ENCODE measurements around the gene SLC49A3. TPM values are rescaled to one million over a fixed set of nuclear protein-coding genes. Genes with fewer than 3 reads are reported as not detected.

The SLC49A3 gene
- total and polyA plus RNA-seq, 2 experiments from 2014 or later: 5.2 to 12.5 TPM

- no peak for DNase-seq
- H3K27ac ChIP-seq: no peak overlapping the region
- peaks cover 43% of the 10 kb centered on the region for H3K79me2 ChIP-seq (ENCODE audit: insufficient read depth)
- H3K4me2 ChIP-seq (ENCODE audit: unreplicated experiment): peak overlapping the region; percentile 81
- no peaks in the 10 kb centered on the region for H3K9me3 ChIP-seq (ENCODE audit: low read depth)
- H3K4me3 ChIP-seq: peak overlapping the region; percentile 78
- 0 out of 2 replicates have a peak, but pooled peaks cover 4% of the 10 kb centered on the region for H3F3A ChIP-seq (ENCODE audit: insufficient read depth)
- TF ChIP-seq EZH2 (IDR thresholded peaks at IDR 0.05; ENCODE audit: insufficient read depth, poor library complexity, severe bottlenecking) (no peak), EZH2phosphoT487 (IDR thresholded peaks at IDR 0.05; ENCODE audit: insufficient read depth, low read depth) (no peak)
- peaks cover 3% of the 10 kb centered on the region; the same call in 1 of the 2 replicates for H4K20me1 ChIP-seq (ENCODE audit: insufficient read depth)
- peak overlapping the region; percentile 85 for H2AFZ ChIP-seq
- WGBS, 2 experiments (ENCODE audit: low coverage in 1 of 2, low lambda C conversion rate in 2 of 2, missing lambda C conversion rate in 2 of 2): 96% methylated on average over 1 of the region's 1 CpG; no CpG with 5 or more reads in 1 of the 2 experiments
- no peaks in the 10 kb centered on the region for H3K36me3 ChIP-seq (ENCODE audit: low read depth)
- H3K9ac ChIP-seq: peak overlapping the region; percentile 99
- no peaks in the 10 kb centered on the region for H3K27me3 ChIP-seq (replicated peaks; ENCODE audit: insufficient read depth)
- no peaks in the 10 kb centered on the region for H3K9me2 ChIP-seq (ENCODE audit: insufficient read depth)
- peaks cover 7% of the 10 kb centered on the region; the same call in 1 of the 2 replicates for H3K4me1 ChIP-seq (ENCODE audit: insufficient read depth)
- in situ Hi-C loops (cut with MboI): no loop called here
Measured at GRCh38 chr4:704971-705277, 16.0 kb upstream of the SLC49A3 start.

- Histone ChIP-seq H3K9me3 (ENCODE audit: low read depth) (no peaks in the 10 kb centered on the region), H4K20me1 (ENCODE audit: insufficient read depth) (peaks cover 2% of the 10 kb centered on the region; the same call in 1 of the 2 replicates), H3F3A (ENCODE audit: insufficient read depth) (0 out of 2 replicates have a peak, but pooled peaks cover 3% of the 10 kb centered on the region), H3K4me2 (ENCODE audit: unreplicated experiment) (no peak overlapping the region), H3K36me3 (ENCODE audit: low read depth) (no peaks in the 10 kb centered on the region), H3K9ac (no peak overlapping the region), H3K27me3 (replicated peaks; ENCODE audit: insufficient read depth) (no peaks in the 10 kb centered on the region), H3K4me1 (ENCODE audit: insufficient read depth) (peaks cover 7% of the 10 kb centered on the region; the same call in 1 of the 2 replicates), H3K4me3 (no peak overlapping the region), H2AFZ (no peak overlapping the region), H3K9me2 (ENCODE audit: insufficient read depth) (no peaks in the 10 kb centered on the region), H3K79me2 (ENCODE audit: insufficient read depth) (peaks cover 38% of the 10 kb centered on the region), H3K27ac (no peak overlapping the region)
- no peak for DNase-seq
- TF ChIP-seq EZH2 (IDR thresholded peaks at IDR 0.05; ENCODE audit: insufficient read depth, poor library complexity, severe bottlenecking) (no peak), EZH2phosphoT487 (IDR thresholded peaks at IDR 0.05; ENCODE audit: insufficient read depth, low read depth) (no peak)
- in situ Hi-C loops (cut with MboI): no loop called here
- WGBS, 2 experiments (ENCODE audit: low coverage in 1 of 2, low lambda C conversion rate in 2 of 2, missing lambda C conversion rate in 2 of 2): 92 to 94% methylated on average over 35 to 46 of the region's 46 CpGs
Measured at GRCh38 chr4:704198-704891, 15.4 kb upstream of the SLC49A3 start.

- Histone ChIP-seq H3K27ac (no peak overlapping the region), H3K9me2 (ENCODE audit: insufficient read depth) (no peaks in the 10 kb centered on the region), H3K79me2 (ENCODE audit: insufficient read depth) (peaks cover 30% of the 10 kb centered on the region), H2AFZ (no peak overlapping the region), H3K9me3 (ENCODE audit: low read depth) (no peaks in the 10 kb centered on the region), H3F3A (ENCODE audit: insufficient read depth) (no peaks in the 10 kb centered on the region), H3K36me3 (ENCODE audit: low read depth) (no peaks in the 10 kb centered on the region), H4K20me1 (ENCODE audit: insufficient read depth) (no peaks in the 10 kb centered on the region), H3K27me3 (replicated peaks; ENCODE audit: insufficient read depth) (no peaks in the 10 kb centered on the region), H3K9ac (no peak overlapping the region), H3K4me1 (ENCODE audit: insufficient read depth) (peaks cover 6% of the 10 kb centered on the region; the same call in 1 of the 2 replicates), H3K4me3 (no peak overlapping the region), H3K4me2 (ENCODE audit: unreplicated experiment) (no peak overlapping the region)
- DNase-seq: no peak
- in situ Hi-C loops (cut with MboI): no loop called here
- WGBS, 2 experiments (ENCODE audit: low coverage in 1 of 2, low lambda C conversion rate in 2 of 2, missing lambda C conversion rate in 2 of 2): 84 to 90% methylated on average over 8 to 10 of the region's 10 CpGs
- TF ChIP-seq EZH2 (IDR thresholded peaks at IDR 0.05; ENCODE audit: insufficient read depth, poor library complexity, severe bottlenecking) (no peak), EZH2phosphoT487 (IDR thresholded peaks at IDR 0.05; ENCODE audit: insufficient read depth, low read depth) (no peak)
Measured at GRCh38 chr4:703336-704197, 14.6 kb upstream of the SLC49A3 start.

- no peak for TF ChIP-seq EZH2 (IDR thresholded peaks at IDR 0.05; ENCODE audit: insufficient read depth, poor library complexity, severe bottlenecking)
- H3K4me3 ChIP-seq: no peak overlapping the region
- DNase-seq: no peak
- H3K9me2 ChIP-seq (ENCODE audit: insufficient read depth): no peaks in the 10 kb centered on the region
- no peaks in the 10 kb centered on the region for H3K9me3 ChIP-seq (ENCODE audit: low read depth)
- no peaks in the 10 kb centered on the region for H3F3A ChIP-seq (ENCODE audit: insufficient read depth)
- H3K4me1 ChIP-seq (ENCODE audit: insufficient read depth): no peaks in the 10 kb centered on the region
- no peak overlapping the region for H2AFZ ChIP-seq
- in situ Hi-C loops (cut with MboI): no loop called here
- H3K79me2 ChIP-seq (ENCODE audit: insufficient read depth): peaks cover 20% of the 10 kb centered on the region
- no peak overlapping the region for H3K27ac ChIP-seq
- H4K20me1 ChIP-seq (ENCODE audit: insufficient read depth): no peaks in the 10 kb centered on the region
- no peaks in the 10 kb centered on the region for H3K36me3 ChIP-seq (ENCODE audit: low read depth)
- WGBS, 2 experiments (ENCODE audit: low coverage in 1 of 2, low lambda C conversion rate in 2 of 2, missing lambda C conversion rate in 2 of 2): 87 to 93% methylated on average over 7 of the region's 7 CpGs
- no peak overlapping the region for H3K9ac ChIP-seq
- no peaks in the 10 kb centered on the region for H3K27me3 ChIP-seq (replicated peaks; ENCODE audit: insufficient read depth)
- no peak overlapping the region for H3K4me2 ChIP-seq (ENCODE audit: unreplicated experiment)
Measured at GRCh38 chr4:702618-703048, 13.7 kb upstream of the SLC49A3 start.
